Measurements from ENCODE around the gene SLC20A1. TPM values are rescaled to one million over a fixed set of nuclear protein-coding genes. Genes with fewer than 3 reads are reported as not detected.
"Not testable (repeated sequence)": the region's sequence is repeated elsewhere in the genome, so short reads cannot be mapped to it uniquely, and the experiment has no call there.

SLC20A1 gene
- total RNA-seq, 1 experiment from 2014 or later: 209 TPM

GRCh38 chr2:112614201-112614840, 31.4 kb upstream of the SLC20A1 start:
- Histone ChIP-seq H3K4me1 (ENCODE audit: insufficient read depth, low read length) (no peaks in the 10 kb centered on the region), H3K4me3 (ENCODE audit: low read length) (no peak overlapping the region), H3K36me3 (ENCODE audit: low read depth, low read length) (no peaks in the 10 kb centered on the region), H3K9me2 (replicated peaks; ENCODE audit: low read length) (no peaks in the 10 kb centered on the region), H3K79me2 (ENCODE audit: low read length) (no peaks in the 10 kb centered on the region), H3K27ac (ENCODE audit: low read length) (no peak overlapping the region), H2AFZ (ENCODE audit: low read length) (no peak overlapping the region), H3F3A (ENCODE audit: low read length, unreplicated experiment) (no peaks in the 10 kb centered on the region), H3K4me2 (ENCODE audit: low read length) (no peak overlapping the region), H4K20me1 (ENCODE audit: low read length) (no peaks in the 10 kb centered on the region), H3K27me3 (ENCODE audit: low read length) (no peaks in the 10 kb centered on the region), H3K9ac (ENCODE audit: low read length) (no peak overlapping the region), H3K9me3 (ENCODE audit: low read length) (no peaks in the 10 kb centered on the region)
- intact Hi-C loops (cut with micrococcal nuclease): no loop called here
- POLR2A ChIA-PET (ENCODE audit: unreplicated experiment): no interaction called here
- ATAC-seq (no peak), DNase-seq (no peak)
- TF ChIP-seq EZH2phosphoT487 (IDR thresholded peaks at IDR 0.05; ENCODE audit: borderline replicate concordance, low read length) (no peak), EZH2 (IDR thresholded peaks at IDR 0.05; ENCODE audit: low read length, unreplicated experiment) (no peak)
- TF ChIP-seq, protein P1, sequence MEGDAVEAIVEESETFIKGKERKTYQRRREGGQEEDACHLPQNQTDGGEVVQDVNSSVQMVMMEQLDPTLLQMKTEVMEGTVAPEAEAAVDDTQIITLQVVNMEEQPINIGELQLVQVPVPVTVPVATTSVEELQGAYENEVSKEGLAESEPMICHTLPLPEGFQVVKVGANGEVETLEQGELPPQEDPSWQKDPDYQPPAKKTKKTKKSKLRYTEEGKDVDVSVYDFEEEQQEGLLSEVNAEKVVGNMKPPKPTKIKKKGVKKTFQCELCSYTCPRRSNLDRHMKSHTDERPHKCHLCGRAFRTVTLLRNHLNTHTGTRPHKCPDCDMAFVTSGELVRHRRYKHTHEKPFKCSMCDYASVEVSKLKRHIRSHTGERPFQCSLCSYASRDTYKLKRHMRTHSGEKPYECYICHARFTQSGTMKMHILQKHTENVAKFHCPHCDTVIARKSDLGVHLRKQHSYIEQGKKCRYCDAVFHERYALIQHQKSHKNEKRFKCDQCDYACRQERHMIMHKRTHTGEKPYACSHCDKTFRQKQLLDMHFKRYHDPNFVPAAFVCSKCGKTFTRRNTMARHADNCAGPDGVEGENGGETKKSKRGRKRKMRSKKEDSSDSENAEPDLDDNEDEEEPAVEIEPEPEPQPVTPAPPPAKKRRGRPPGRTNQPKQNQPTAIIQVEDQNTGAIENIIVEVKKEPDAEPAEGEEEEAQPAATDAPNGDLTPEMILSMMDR (conservative IDR thresholded peaks at IDR 0.05; ENCODE audit: low read depth, low read length): no peak
- CTCF ChIA-PET: no interaction called here
- BruUV-seq (replicated peaks): no TSS peak

GRCh38 chr2:112615051-112615450, 30.7 kb upstream of the SLC20A1 start:
- ChIA-PET POLR2A (ENCODE audit: unreplicated experiment) (no interaction called here), CTCF (no interaction called here)
- Histone ChIP-seq H3K36me3 (ENCODE audit: low read depth, low read length) (no peaks in the 10 kb centered on the region), H3K4me1 (ENCODE audit: insufficient read depth, low read length) (no peaks in the 10 kb centered on the region), H3K27ac (ENCODE audit: low read length) (no peak overlapping the region), H3K4me2 (ENCODE audit: low read length) (no peak overlapping the region), H3K9me2 (replicated peaks; ENCODE audit: low read length) (no peaks in the 10 kb centered on the region), H2AFZ (ENCODE audit: low read length) (no peak overlapping the region), H3F3A (ENCODE audit: low read length, unreplicated experiment) (no peaks in the 10 kb centered on the region), H4K20me1 (ENCODE audit: low read length) (no peaks in the 10 kb centered on the region), H3K9ac (ENCODE audit: low read length) (no peak overlapping the region), H3K9me3 (ENCODE audit: low read length) (no peaks in the 10 kb centered on the region), H3K4me3 (ENCODE audit: low read length) (no peak overlapping the region), H3K79me2 (ENCODE audit: low read length) (no peaks in the 10 kb centered on the region), H3K27me3 (ENCODE audit: low read length) (no peaks in the 10 kb centered on the region)
- ATAC-seq (no peak), DNase-seq (no peak)
- TF ChIP-seq EZH2 (IDR thresholded peaks at IDR 0.05; ENCODE audit: low read length, unreplicated experiment): no peak
- TF ChIP-seq, protein P1 (conservative IDR thresholded peaks at IDR 0.05; ENCODE audit: low read depth, low read length): no peak
- TF ChIP-seq EZH2phosphoT487 (IDR thresholded peaks at IDR 0.05; ENCODE audit: borderline replicate concordance, low read length): no peak
- BruUV-seq (replicated peaks): no TSS peak
- intact Hi-C loops (cut with micrococcal nuclease): no loop called here

DNA sequence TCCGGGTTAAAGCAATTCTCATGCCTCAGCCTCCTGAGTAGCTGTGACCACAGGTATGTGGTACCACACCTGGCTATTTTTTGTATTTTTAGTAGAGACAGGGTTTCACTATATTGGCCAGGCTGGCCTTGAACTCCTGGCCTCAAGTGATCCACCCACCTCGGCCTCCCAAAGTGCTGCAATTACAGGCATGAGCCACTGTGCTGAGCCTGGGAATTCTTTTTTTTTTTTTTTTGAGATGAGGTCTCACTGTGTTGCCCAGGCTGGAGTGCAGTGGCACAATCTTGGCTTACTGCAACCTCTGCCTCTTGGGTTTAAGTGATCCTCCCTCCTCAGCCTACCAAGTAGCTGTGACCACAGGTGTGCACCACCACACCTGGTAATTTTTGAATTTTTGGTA, 29.9 kb upstream of the SLC20A1 start:
- H4K20me1 ChIP-seq (ENCODE audit: low read length); H3K27ac ChIP-seq (ENCODE audit: low read length); H3K9ac ChIP-seq (ENCODE audit: low read length); DNase-seq; BruUV-seq (replicated peaks); H3K36me3 ChIP-seq (ENCODE audit: low read depth, low read length); ATAC-seq; CTCF ChIA-PET; H3K4me1 ChIP-seq (ENCODE audit: insufficient read depth, low read length); H2AFZ ChIP-seq (ENCODE audit: low read length); H3K9me3 ChIP-seq (ENCODE audit: low read length); H3F3A ChIP-seq (ENCODE audit: low read length, unreplicated experiment); H3K4me2 ChIP-seq (ENCODE audit: low read length); intact Hi-C loops (cut with micrococcal nuclease); H3K9me2 ChIP-seq (replicated peaks; ENCODE audit: low read length); H3K27me3 ChIP-seq (ENCODE audit: low read length); POLR2A ChIA-PET (ENCODE audit: unreplicated experiment); H3K4me3 ChIP-seq (ENCODE audit: low read length); H3K79me2 ChIP-seq (ENCODE audit: low read length): not testable (repeated sequence)

All from PC-3 (cell line).